Myocyte (in vitro differentiated cells): ENCODE results near the gene TEX35. TPM values are rescaled to one million over a fixed set of nuclear protein-coding genes. Genes with fewer than 3 reads are reported as not detected.
"Not testable (repeated sequence)": the region's sequence is repeated elsewhere in the genome, so short reads cannot be mapped to it uniquely, and the experiment has no call there.

ENCODE experiments used
- DNase-seq: peaks from one replicate; pipeline ENCODE4 v3.0.0-alpha.2; 2012; ENCODE audit warnings: low read depth
- total RNA-seq: library from RNA; depleted of rRNA; stranded (reverse); fragments of >200 nt; gene quantifications from 2 replicates; pipeline ENCODE4 v1.2.3, GENCODE V29; 2014

The TEX35 gene
- total RNA-seq, 1 donor from 2014 or later: not detected

DNA sequence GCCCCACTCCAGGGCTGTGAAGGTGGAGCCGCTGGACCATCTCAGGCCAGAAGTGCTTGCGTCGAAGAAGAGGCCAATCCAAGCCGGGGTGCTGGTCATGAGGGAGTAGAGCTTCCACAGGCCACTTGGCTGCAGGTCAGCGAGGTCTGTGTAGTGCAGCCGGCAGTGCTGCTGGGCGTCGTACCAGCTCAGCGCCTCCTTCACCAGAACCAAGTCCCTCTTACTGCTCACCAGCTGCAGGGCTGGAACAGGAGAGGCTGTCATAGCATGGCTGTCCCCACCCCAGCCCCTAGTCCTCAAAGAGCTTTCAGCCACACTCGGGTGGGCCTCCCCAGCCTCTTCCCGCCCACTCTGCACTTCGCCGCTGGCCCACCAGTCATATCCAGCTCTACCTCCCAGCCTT is 18.3 kb upstream of the TEX35 start:
- DNase-seq: no peak

DNA sequence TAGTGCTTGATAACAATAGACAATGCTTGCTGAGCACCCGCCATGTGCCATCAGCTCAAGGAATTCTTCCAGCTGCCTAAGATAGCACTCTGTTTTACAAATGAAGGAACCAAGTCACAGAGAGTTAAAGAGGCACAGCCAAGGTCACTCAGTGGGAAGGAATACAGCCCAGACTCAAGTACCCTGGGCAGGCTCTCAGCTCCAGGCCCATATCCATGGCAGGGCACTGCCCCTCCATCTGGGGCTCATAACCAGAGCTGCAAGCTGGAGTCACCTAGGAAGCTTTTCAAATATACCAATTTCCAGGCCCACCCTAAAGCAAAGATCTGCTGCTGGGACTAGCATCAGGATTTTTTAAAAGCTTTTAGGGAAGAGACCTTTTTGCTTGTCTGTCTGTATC is 17.8 kb upstream of the TEX35 start:
- DNase-seq: no peak

- DNase-seq: no peak
Observed at GRCh38 chr1:178495741-178496409, 17.0 kb upstream of the TEX35 start.

- DNase-seq: no peak
Observed at GRCh38 chr1:178496410-178497135, 16.3 kb upstream of the TEX35 start, which contains the start of gene CLEC20A. CLEC20A (minus strand) TSS chr1:178496964; CDS start chr1:178496939, 25 bp downstream.

DNA sequence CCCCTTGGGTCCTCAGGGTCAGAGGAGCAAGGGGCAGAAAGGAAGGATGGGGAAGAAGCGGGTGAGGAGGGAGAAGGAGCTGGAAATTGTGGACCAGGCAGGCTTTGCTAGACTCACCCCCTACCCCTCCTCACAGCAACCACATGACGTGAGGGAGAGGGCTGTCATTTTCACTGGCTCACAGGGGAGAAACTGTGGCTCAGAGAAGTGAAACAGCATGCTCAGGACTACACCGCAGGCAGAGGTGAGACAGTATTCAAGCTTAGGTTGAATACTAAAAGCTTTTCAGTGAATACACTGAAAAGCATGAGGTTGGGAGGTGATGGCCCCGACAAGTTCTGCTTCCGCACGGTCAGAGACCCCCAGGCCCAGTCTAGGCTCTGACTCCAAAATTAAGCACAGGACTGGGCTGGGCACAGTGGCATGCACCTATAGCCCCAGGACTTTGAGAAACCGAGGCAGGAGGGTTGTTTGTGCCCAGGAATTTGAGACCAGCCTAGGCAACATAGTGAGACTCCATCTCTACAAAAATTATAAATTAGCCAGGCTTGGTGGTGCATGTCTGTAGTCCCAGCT is 14.9 kb upstream of the TEX35 start:
- no peak for DNase-seq

DNA sequence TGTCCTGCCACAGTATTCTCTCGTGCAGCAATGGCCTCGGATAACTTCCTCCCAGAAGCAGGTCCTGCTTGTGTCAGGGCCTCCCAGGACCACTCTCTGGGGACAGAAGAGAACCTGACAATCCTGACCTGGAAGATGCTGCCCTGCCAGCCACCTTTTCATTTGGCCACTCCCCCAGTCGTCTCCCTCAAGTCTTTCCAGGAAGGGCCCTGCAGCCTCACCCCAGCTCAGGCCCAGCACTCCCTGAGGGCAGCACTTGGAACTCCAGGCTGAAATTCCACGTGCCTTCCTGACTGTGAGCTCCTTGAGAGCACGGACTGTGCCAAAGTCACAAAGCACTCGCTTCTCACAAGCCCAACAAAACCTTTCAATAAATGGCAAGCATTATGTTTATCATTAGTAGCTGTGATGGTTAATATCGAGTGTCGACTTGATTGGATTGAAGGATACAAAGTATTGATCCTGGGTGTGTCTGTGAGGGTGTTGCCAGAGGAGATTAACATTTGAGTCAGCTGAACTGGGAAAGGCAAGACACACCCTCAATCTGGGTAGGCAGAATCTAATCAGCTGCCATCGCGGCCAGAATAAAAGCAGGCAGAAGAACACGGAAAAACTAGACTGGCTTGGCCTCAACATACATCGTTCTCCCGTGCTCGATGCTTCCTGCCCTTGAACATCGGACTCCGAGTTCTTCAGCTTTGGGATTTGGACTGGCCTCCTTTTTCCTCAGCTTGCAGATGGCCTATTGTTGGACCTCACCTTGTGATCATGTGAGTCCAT is 13.8 kb upstream of the TEX35 start:
- no peak for DNase-seq

DNA sequence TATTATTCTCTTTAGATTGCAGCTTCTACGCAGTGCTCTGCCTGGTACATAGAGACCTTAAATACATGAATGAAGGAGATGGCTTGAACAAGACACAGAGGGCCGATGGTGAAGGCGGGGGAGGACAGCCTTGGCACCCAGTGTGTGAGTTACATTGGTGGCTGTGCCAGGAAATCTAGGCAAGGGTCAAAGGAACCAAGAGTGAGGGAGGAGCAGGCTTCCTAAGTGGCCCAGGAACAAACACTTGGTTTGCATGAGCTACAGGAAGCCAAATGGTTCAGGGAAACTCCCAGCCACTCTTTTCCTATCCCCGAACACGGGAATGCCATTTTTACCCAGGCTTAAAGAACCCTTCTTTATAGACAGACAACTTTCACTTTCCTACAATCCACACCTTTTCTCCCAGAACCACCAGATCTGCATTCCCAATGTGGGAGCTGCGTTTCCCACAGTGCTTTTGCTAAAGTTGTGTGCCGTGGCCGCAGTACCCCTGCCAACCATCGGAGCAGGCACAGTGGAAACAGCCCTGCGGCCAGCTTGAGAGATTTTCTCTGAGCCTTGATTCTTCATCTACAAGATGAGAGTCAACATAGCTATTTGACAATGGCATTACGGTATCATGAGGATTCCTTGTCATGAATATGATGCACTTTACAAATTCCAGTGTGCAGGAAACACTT is 12.7 kb upstream of the TEX35 start:
- DNase-seq: no peak

GRCh38 chr1:178500936-178501554 is 11.9 kb upstream of the TEX35 start:
- DNase-seq: no peak

- DNase-seq: peak; percentile 84
Observed at GRCh38 chr1:178501705-178502329, 11.1 kb upstream of the TEX35 start.

DNA sequence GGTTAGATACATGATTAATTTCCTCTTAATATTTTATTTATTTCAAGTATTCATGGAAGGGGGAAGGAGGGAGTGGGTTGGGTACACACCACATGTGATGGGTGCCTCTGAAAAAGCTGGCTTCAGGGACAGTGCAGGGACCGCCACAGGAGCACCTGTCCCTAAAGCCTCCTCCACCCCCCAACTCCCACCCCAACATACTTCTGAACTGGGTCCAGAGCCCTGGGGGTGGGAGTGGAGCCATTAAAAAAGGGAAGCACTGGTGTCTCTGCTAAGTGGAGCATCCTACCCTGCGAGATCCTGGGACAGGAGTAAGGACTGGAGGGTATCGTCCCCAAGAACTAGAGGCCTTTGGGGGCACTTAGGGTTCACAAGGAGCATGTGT is 10.6 kb upstream of the TEX35 start:
- no peak for DNase-seq

DNA sequence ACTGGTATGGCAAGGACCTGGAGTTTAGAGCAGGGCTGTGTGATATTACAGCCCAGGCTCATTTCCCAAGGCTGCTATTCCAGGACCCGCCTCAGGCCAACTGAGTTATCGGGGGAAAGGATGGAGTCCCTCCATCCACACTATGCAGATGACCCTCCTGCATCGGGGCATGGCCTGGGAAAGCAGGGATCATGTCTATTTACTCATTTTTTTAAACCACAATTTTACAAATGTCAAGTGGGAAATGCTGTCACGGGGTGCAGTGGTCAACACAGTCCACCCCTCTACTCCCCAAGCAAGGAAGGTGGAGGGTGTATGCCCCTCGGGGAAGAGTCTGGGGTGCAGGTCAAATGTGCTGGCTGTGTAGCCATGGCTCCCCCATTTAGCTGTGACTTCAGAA is 10.1 kb upstream of the TEX35 start:
- DNase-seq: no peak

DNA sequence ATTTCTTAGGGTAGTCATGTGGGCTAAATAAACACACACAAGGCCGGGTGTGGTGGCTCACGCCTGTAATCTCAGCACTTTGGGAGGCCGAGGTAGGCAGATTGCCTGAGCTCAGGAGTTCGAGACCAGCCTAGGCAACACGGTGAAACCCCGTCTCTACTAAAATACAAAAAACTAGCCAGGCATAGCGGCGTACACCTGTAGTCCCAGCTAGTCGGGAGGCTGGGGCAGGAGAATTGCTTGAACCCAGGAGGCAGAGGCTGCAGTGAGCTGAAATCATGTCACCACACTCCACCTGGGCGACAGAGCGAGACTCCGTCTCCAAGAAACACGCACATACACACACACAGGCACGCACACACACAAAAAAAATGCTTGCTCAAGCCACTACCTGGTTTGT is 9.6 kb upstream of the TEX35 start:
- not testable (repeated sequence) for DNase-seq

DNA sequence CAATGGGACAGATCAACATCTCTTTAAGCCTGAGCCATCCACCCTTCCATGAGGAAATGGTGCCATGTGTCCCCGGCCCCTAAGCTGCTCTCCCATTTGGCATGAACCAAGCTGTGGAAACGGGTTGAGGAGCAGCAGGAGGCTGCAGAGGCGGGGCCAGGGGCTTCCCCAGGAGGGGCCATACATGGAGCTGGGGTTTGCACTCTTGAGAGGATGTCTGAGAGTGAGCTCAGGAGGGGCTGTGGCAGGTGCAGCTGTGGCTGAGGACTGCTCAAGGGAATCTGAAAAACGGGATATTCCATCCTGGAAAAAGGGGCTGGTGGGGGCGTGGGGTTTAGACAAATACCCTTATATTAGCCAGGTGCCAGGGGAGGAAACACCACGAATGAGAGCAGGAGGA is 9.1 kb upstream of the TEX35 start:
- DNase-seq: no peak

GRCh38 chr1:178504286-178504685 is 8.6 kb upstream of the TEX35 start:
- DNase-seq: no peak

DNA sequence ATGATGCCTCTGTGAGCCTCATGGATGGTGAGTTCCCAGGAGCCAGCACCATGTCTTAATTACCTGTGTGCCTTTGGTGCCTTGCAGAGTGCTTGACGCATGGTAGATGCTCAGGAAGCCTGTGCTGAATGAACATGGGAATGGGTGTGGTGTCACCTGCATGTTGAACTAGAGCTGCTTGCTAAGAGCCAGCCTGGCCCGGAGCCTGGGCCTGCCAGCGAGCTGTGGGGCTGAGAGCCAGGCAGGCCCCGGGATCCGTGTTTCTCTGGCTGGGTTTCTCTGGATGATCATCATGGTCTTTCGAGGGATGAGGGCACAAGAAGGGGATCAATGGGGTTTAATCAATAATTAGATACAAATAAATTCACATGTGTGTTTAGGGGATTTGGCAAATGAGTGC is 6.7 kb upstream of the TEX35 start:
- DNase-seq: no peak

- no peak for DNase-seq
Observed at GRCh38 chr1:178506669-178507068, 6.2 kb upstream of the TEX35 start.

GRCh38 chr1:178509414-178510007 is 3.4 kb upstream of the TEX35 start:
- DNase-seq: no peak

DNA sequence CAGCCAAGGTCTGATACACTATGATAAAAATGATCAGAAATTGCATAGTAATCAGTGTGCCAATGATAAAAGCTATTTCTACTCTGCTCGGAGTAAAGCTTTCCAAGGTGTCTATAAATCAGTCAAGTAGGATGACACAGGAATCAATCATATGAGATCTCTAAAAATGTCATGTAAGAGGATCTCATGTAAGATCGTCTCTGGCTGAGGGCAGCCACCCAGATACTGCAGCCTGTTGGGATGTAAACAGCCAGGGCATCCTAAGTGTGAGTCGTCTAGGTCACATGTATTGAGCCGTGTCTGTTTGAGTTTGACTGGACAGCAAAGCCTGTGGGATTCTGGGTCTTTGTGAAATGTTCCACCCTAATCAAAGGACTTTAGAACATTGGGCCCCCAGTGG is 2.8 kb upstream of the TEX35 start:
- DNase-seq: no peak

- no peak for DNase-seq
Observed at GRCh38 chr1:178513278-178513983, 522 bp downstream of the TEX35 start.
